Stimulated activated naive CD8-positive, alpha-beta T cell treated with anti-CD3 and anti-CD28 coated beads, Interleukin-15, Interleukin-2, amounts not matched to agents 100 ng/mL and 50 ng/mL, for 24 hours (primary cell): ENCODE results near the gene OLFML2A.

Experiments
- H3K27ac Mint-ChIP-seq: one replicate; pipeline ENCODE4 v1.8.0; 2021; ENCODE audit warnings: mild to moderate bottlenecking, mixed read lengths
- H3K27me3 Mint-ChIP-seq: one replicate; pipeline ENCODE4 v1.8.0; 2021; ENCODE audit warnings: mixed read lengths
- H3K36me3 Mint-ChIP-seq: one replicate; pipeline ENCODE4 v1.8.0; 2021; ENCODE audit warnings: low read depth, mixed read lengths
- H3K4me1 Mint-ChIP-seq: one replicate; pipeline ENCODE4 v1.8.0; 2021; ENCODE audit warnings: low read depth, mixed read lengths
- H3K4me3 Mint-ChIP-seq: one replicate; pipeline ENCODE4 v1.8.0; 2021; ENCODE audit warnings: mild to moderate bottlenecking, mixed read lengths
- H3K9me3 Mint-ChIP-seq: one replicate; pipeline ENCODE4 v1.8.0; 2021; ENCODE audit warnings: mixed read lengths

Gene OLFML2A

DNA sequence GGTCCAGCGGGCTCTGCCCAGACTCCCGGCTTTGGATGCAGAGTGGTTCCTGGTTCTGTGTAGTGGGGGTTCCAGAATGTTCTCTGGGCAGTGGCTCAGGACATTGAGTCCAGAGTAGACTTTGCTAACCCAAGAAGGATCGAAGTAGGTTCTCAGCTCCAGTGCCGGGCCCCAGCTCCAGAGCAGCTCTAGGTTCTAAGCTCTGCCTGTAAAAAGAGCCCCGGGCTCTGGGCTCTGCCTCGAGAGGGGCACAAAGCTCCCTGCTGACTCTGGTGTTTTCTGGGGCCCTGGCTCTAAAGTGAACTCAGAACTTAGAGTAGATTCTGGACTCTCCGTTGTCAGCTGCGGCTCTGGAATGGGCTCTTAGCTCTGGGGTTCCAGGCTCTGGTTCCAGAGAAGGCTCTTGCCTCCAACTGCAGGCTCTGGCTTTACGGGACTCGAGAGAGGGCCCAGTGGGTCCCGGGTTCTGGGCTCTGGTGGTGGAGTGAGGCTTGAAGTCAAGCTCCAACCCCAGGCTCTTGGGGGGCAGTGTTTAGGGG lies 76.7 kb downstream of the OLFML2A start:
- Mint-ChIP-seq H3K27me3 (peaks cover 11% of the 10 kb centered on the region), H3K27ac (no peak overlapping the region), H3K4me1 (peaks cover 20% of the 10 kb centered on the region), H3K9me3 (no peaks in the 10 kb centered on the region), H3K4me3 (peak overlapping the region; percentile 30), H3K36me3 (peaks cover 19% of the 10 kb centered on the region)

- Mint-ChIP-seq H3K9me3 (no peaks in the 10 kb centered on the region), H3K4me1 (peaks cover 25% of the 10 kb centered on the region), H3K4me3 (no peak overlapping the region), H3K27me3 (peaks cover 11% of the 10 kb centered on the region), H3K36me3 (peaks cover 24% of the 10 kb centered on the region), H3K27ac (no peak overlapping the region)
Measured at GRCh38 chr9:124854161-124854560, 77.2 kb downstream of the OLFML2A start.

DNA sequence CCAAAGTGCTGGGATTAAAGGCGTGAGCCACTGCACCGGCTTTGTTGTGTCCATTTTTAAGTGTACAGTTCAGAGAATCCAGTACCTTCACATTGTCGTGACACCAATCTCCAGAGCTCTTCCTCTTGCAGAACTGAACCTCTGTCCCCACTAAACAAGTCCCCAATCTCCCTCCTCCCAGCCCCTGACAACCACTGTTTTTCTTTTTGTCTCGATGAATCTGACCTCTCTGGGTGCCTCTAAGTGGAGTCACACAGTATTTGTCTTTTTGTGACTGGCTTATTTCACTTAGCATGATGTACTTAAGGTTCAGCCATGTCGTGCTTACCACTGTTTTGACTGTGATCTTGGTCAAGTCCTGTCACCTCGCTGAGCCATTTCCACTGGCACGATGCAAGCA lies 77.9 kb downstream of the OLFML2A start:
- Mint-ChIP-seq H3K27ac (peak overlapping the region; percentile 13), H3K4me3 (no peak overlapping the region), H3K9me3 (no peaks in the 10 kb centered on the region), H3K4me1 (peaks cover 31% of the 10 kb centered on the region), H3K27me3 (peaks cover 9% of the 10 kb centered on the region), H3K36me3 (peaks cover 31% of the 10 kb centered on the region)

GRCh38 chr9:124855566-124855943 lies 78.6 kb downstream of the OLFML2A start:
- no peaks in the 10 kb centered on the region for H3K9me3 Mint-ChIP-seq
- H3K4me1 Mint-ChIP-seq: peaks cover 39% of the 10 kb centered on the region
- peaks cover 6% of the 10 kb centered on the region for H3K27me3 Mint-ChIP-seq
- no peak overlapping the region for H3K27ac Mint-ChIP-seq
- H3K36me3 Mint-ChIP-seq: peaks cover 38% of the 10 kb centered on the region
- no peak overlapping the region for H3K4me3 Mint-ChIP-seq

GRCh38 chr9:124855944-124856765 lies 79.2 kb downstream of the OLFML2A start:
- Mint-ChIP-seq H3K36me3 (peaks cover 44% of the 10 kb centered on the region), H3K4me3 (no peak overlapping the region), H3K27me3 (peaks cover 3% of the 10 kb centered on the region), H3K9me3 (no peaks in the 10 kb centered on the region), H3K27ac (no peak overlapping the region), H3K4me1 (peaks cover 41% of the 10 kb centered on the region)

- H3K27ac Mint-ChIP-seq: peak overlapping the region; percentile 21
- peaks cover 45% of the 10 kb centered on the region for H3K4me1 Mint-ChIP-seq
- no peaks in the 10 kb centered on the region for H3K27me3 Mint-ChIP-seq
- no peaks in the 10 kb centered on the region for H3K9me3 Mint-ChIP-seq
- peak overlapping the region; percentile 60 for H3K4me3 Mint-ChIP-seq
- peaks cover 48% of the 10 kb centered on the region for H3K36me3 Mint-ChIP-seq
Measured at GRCh38 chr9:124857533-124858162, 80.7 kb downstream of the OLFML2A start.

GRCh38 chr9:124858330-124859046 lies 81.6 kb downstream of the OLFML2A start:
- peak overlapping the region; percentile 12 for H3K27ac Mint-ChIP-seq
- peak overlapping the region; percentile 99 for H3K4me3 Mint-ChIP-seq
- H3K36me3 Mint-ChIP-seq: peaks cover 48% of the 10 kb centered on the region
- no peaks in the 10 kb centered on the region for H3K9me3 Mint-ChIP-seq
- peaks cover 45% of the 10 kb centered on the region for H3K4me1 Mint-ChIP-seq
- H3K27me3 Mint-ChIP-seq: no peaks in the 10 kb centered on the region

DNA sequence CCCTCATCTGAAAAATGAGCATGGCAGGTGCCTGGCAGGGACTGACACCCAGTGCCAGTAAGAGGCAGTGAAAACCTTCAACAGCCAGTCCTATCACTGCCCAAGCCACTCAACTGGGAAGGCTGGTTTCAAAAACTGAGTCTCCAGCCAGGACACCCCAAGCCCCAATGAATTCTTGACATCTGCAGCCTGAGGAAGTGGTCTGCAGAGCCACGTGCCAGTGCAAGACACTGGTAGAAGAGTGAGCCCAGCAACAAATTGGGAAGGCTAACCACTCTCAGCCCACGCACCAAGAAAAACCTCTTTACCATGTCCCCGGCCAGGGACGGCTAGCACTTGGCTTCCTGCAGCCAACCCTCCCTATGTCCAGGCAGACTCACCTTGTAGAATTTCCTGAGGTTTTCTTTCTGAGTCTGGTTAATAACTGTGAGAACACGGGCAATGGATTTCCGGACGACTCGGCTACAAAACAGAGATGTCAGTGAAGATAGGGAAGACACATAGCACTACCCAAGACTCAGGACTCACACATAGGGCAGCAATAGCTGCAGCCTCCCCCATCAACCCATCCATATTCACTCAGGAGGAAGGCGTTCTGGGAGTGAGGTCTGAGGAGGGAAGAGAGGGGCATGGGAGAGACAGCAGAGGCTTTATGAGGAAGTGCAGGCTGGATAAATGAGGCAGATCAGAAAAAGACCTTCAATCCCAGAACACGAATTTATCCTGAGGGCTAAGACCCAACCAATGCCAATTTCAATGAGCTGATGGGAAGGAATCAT lies 83.1 kb downstream of the OLFML2A start:
- Mint-ChIP-seq H3K9me3 (no peaks in the 10 kb centered on the region), H3K27ac (peak overlapping the region; percentile 98), H3K4me3 (peak overlapping the region; percentile 99), H3K36me3 (peaks cover 48% of the 10 kb centered on the region), H3K27me3 (no peaks in the 10 kb centered on the region), H3K4me1 (peaks cover 46% of the 10 kb centered on the region)

- Mint-ChIP-seq H3K4me1 (peaks cover 46% of the 10 kb centered on the region), H3K9me3 (no peaks in the 10 kb centered on the region), H3K4me3 (peak overlapping the region; percentile 99), H3K36me3 (peaks cover 48% of the 10 kb centered on the region), H3K27ac (peak overlapping the region; percentile 98), H3K27me3 (no peaks in the 10 kb centered on the region)
Measured at GRCh38 chr9:124860582-124861341, 83.8 kb downstream of the OLFML2A start.

DNA sequence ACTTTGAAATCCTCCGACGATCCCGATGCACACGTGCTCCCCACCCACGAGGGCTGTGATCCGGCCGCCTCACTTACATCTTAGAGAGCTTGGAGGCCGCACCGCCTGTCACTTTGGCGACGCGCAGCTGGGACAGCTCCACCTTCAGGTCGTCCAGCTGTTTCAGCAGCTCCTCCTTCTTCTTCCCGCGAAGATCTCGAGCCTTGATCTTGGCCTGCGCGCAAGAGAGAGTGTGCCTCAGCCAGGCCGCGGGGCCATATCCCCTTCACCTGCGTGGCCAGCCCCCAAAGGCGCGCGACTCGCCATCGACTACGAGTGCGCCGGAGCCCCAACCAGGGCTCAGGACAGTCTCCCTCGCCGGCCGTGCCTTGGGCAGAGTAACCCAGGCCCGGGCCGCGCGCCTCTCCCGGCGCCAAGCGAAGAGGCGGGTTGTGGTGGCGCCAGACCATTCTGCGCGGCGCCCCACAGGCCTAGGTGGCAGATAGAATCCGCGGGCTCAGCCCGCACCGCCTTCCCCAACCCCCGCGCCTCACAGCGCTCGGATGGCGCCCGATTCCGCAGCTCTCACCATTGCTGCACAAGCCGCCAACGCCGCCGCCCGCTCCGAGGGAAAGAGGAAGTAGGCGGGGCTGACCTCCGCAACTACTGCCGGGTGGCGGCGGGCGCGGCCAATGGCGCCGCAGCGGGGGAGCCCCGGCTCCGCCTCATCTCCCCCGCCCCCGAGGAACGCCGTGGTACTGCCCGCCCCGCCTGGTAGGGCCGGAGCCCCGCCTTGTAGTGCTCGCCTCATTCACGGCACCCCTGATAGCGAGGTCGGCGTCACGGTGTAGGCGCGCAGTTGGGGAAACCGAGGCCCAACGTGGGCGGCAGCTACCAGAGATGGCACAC lies 84.7 kb downstream of the OLFML2A start, which contains the start of the genes ARPC5L and RPL35:
ARPC5L (plus strand) TSS at position 789 of the 888 bp plus-strand sequence. CDS start 7,161 bp downstream, outside the sequence.
RPL35 (minus strand) TSS at position 616 of the 888 bp plus-strand sequence; CDS start at position 571, 45 bp downstream.
- Mint-ChIP-seq H3K9me3 (no peaks in the 10 kb centered on the region), H3K36me3 (peaks cover 49% of the 10 kb centered on the region), H3K4me3 (peak within 1 kb of the TSS; percentile 99), H3K27me3 (no peaks in the 10 kb centered on the region), H3K4me1 (peaks cover 46% of the 10 kb centered on the region), H3K27ac (peak within 1 kb of the TSS; percentile 98)

DNA sequence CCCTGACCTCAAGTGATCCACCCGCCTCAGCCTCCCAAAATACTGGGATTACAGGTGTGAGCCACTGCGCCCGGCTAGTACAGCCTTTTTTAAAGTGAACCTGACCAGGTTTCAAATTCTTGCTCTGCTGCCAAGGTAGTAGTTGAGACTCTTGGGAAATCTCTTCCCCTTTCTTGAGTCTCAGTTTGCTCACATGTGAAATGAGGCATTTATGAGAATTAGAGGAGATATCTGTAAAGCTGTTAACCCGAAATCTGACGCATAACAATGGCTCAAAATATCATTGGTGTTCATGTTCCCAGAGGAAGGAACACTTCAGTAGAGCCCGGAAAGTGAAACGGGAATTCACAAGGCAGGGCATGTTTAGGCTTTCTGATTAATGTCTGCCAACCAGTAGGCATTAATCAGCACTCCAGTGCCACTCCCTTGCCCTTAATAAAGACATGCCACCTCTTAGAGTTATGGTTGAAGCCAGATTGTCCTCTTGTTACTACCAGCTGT lies 86.5 kb downstream of the OLFML2A start:
- Mint-ChIP-seq H3K27me3 (no peaks in the 10 kb centered on the region), H3K4me3 (peak overlapping the region; percentile 43), H3K27ac (no peak overlapping the region), H3K9me3 (no peaks in the 10 kb centered on the region), H3K4me1 (peaks cover 56% of the 10 kb centered on the region), H3K36me3 (peaks cover 46% of the 10 kb centered on the region)
